Endothelial cell (in vitro differentiated cells): Measurements from ENCODE around the gene TMEM163. TPM values are rescaled to one million over a fixed set of nuclear protein-coding genes. Genes with fewer than 3 reads are reported as not detected.
A peak's percentile ranks its signal among the peaks of the same experiment; 100 is the strongest.
"Not testable (repeated sequence)": the region's sequence is repeated elsewhere in the genome, so short reads cannot be mapped to it uniquely, and the experiment has no call there.

Experiments used
- DNase-seq: peaks from one replicate; pipeline ENCODE4 v3.0.0; 2021; ENCODE audit warnings: low spot score
- H3K27ac Mint-ChIP-seq: one replicate; pipeline ENCODE4 v1.8.0; 2021; ENCODE audit warnings: mixed read lengths, inconsistent platforms; ENCODE audit not compliant: unreplicated experiment
- H3K27me3 Mint-ChIP-seq: one replicate; pipeline ENCODE4 v1.8.0; 2021; ENCODE audit warnings: mild to moderate bottlenecking, moderate library complexity, mixed read lengths, inconsistent platforms; ENCODE audit not compliant: unreplicated experiment
- H3K36me3 Mint-ChIP-seq: one replicate; pipeline ENCODE4 v1.8.0; 2021; ENCODE audit warnings: mild to moderate bottlenecking, low read depth, mixed read lengths, inconsistent platforms; ENCODE audit not compliant: unreplicated experiment
- H3K4me1 Mint-ChIP-seq: one replicate; pipeline ENCODE4 v1.8.0; 2021; ENCODE audit warnings: mild to moderate bottlenecking, mixed read lengths, inconsistent platforms; ENCODE audit not compliant: unreplicated experiment
- H3K4me3 Mint-ChIP-seq: one replicate; pipeline ENCODE4 v1.8.0; 2021; ENCODE audit warnings: mild to moderate bottlenecking, mixed read lengths, inconsistent platforms; ENCODE audit not compliant: unreplicated experiment
- H3K9me3 Mint-ChIP-seq: one replicate; pipeline ENCODE4 v1.8.0; 2021; ENCODE audit warnings: mixed read lengths, inconsistent platforms; ENCODE audit not compliant: unreplicated experiment
- total RNA-seq: library from RNA; stranded (reverse); fragmentation: NEBNext Ultra II Directional; extraction: Animal tissue kit (Norgen Biotek cat#: 25700); gene quantifications from one replicate; pipeline ENCODE4 v1.2.1, GENCODE V29; 2021; ENCODE audit not compliant: unreplicated experiment
- TF ChIP-seq, protein P1 (sequence below): fragments of 200-600 bp; sonication (generic); IDR thresholded peaks from one replicate; pipeline ENCODE4 v1.5.0; 2021; ENCODE audit warnings: antibody characterized with exemption; ENCODE audit not compliant: unreplicated experiment

Gene TMEM163
- total RNA-seq, 1 donor from 2014 or later, result 150 TPM

GRCh38 chr2:134590679-134591078 lies 128.1 kb downstream of the TMEM163 start:
- Mint-ChIP-seq H3K27ac (no peak overlapping the region), H3K27me3 (peaks cover 8% of the 10 kb centered on the region), H3K9me3 (peaks cover 17% of the 10 kb centered on the region), H3K36me3 (peaks cover 27% of the 10 kb centered on the region), H3K4me3 (no peak overlapping the region), H3K4me1 (peaks cover 14% of the 10 kb centered on the region)
- no peak for DNase-seq
- TF ChIP-seq, protein P1, sequence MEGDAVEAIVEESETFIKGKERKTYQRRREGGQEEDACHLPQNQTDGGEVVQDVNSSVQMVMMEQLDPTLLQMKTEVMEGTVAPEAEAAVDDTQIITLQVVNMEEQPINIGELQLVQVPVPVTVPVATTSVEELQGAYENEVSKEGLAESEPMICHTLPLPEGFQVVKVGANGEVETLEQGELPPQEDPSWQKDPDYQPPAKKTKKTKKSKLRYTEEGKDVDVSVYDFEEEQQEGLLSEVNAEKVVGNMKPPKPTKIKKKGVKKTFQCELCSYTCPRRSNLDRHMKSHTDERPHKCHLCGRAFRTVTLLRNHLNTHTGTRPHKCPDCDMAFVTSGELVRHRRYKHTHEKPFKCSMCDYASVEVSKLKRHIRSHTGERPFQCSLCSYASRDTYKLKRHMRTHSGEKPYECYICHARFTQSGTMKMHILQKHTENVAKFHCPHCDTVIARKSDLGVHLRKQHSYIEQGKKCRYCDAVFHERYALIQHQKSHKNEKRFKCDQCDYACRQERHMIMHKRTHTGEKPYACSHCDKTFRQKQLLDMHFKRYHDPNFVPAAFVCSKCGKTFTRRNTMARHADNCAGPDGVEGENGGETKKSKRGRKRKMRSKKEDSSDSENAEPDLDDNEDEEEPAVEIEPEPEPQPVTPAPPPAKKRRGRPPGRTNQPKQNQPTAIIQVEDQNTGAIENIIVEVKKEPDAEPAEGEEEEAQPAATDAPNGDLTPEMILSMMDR, result no peak

DNA sequence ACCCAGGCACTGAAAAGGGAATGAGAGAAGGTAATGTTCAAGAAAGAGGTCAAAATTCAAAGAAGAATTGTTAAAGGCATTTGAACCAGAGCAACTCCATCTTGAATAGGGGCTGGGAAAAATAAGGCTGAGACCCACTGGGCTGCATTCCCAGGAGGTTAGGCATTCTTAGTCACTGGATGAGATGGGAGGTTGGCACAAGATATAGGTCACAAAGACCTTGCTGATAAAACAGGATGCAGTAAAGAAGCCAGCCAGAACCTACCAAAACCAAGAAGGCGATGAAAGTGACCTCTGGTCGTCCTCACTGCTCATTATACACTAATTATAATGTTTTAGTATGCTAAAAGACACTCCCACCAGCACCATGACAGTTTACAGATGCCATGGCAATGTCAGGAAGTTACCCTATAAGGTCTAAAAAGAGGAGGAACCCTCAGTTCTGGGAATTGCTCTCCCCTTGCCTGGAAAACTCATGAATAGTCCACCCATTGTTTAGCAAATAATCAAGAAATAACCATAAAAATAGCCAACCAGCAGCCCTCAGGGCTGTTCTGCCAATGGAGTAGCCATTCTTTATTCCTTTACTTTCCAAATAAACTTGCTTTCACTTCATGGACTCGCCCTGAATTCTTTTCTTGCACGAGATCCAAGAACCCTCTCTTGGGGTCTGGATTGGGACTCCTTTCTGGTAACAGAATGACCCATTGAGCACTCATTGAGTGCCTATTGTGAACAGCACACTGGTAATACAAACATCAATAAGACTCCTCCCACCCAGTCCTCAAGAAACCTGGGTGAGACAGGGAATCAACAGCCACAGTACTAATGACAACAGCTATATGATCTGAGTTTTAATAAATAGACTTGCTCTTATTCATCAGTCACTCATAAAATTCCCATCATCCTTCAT lies 129.4 kb downstream of the TMEM163 start:
- not testable (repeated sequence) for DNase-seq, H3K4me3 Mint-ChIP-seq, H3K27me3 Mint-ChIP-seq, H3K27ac Mint-ChIP-seq
- Mint-ChIP-seq H3K36me3 (peaks cover 27% of the 10 kb centered on the region), H3K9me3 (peaks cover 17% of the 10 kb centered on the region), H3K4me1 (peaks cover 16% of the 10 kb centered on the region)

DNA sequence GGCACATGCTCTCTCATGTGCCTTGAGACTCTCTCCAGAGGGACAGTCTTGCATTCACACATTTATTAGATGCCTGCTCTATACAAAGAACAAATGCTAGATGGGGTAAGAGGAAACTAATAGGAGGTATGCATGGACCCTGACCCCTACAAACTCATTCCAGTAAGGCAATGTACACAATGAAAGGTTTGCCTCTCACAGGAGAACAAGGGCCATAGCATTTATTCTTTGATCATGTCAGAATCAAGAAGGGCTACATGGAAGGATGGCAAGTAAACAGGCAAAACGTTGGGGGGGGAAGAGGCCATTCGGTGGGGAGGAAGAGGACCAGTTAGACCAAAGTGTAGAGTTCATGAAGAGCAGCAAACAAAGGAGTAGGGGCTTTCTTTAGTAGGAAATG lies 130.2 kb downstream of the TMEM163 start:
- H3K36me3 Mint-ChIP-seq, result peaks cover 30% of the 10 kb centered on the region
- peak overlapping the region; percentile 17 for H3K27ac Mint-ChIP-seq
- no peak for DNase-seq
- peaks cover 19% of the 10 kb centered on the region for H3K4me1 Mint-ChIP-seq
- H3K27me3 Mint-ChIP-seq, result peaks cover 8% of the 10 kb centered on the region
- TF ChIP-seq, protein P1, result no peak
- H3K4me3 Mint-ChIP-seq, result no peak overlapping the region
- peaks cover 17% of the 10 kb centered on the region for H3K9me3 Mint-ChIP-seq

DNA sequence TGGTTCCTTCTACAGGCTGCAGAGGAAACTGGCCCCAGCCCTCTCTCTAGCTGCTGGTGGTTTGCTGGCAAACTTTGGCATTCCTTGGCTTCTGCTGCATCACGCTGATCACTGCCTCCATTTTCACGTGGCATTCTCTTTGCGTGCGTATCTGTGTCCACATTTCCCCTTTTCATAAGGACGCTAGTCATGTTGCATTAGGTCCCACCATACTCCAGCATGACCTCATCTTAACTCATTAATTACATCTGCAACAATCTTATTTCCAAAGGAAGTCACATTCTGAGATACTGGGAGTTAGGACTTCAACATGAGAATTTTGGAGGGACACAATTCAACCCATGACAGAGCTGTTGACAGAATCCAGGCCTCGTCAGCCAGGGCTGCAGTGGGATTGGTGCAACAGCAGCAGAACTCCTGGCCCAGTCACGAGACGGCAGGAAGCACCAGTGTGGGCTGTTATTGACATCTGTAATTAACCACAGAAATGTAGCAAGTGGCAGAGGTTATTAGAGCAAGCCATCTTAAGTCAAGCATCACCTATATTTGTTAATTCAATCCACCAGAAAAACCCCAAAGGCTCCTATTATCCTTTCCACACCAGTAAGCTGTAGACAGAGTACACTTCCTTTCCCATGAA lies 132.4 kb downstream of the TMEM163 start:
- H3K4me1 Mint-ChIP-seq, result peaks cover 33% of the 10 kb centered on the region
- H3K4me3 Mint-ChIP-seq, result no peak overlapping the region
- TF ChIP-seq, protein P1, result no peak
- H3K27me3 Mint-ChIP-seq, result peaks cover 8% of the 10 kb centered on the region
- H3K27ac Mint-ChIP-seq, result no peak overlapping the region
- no peak for DNase-seq
- peaks cover 35% of the 10 kb centered on the region for H3K36me3 Mint-ChIP-seq
- H3K9me3 Mint-ChIP-seq, result peaks cover 14% of the 10 kb centered on the region

DNA sequence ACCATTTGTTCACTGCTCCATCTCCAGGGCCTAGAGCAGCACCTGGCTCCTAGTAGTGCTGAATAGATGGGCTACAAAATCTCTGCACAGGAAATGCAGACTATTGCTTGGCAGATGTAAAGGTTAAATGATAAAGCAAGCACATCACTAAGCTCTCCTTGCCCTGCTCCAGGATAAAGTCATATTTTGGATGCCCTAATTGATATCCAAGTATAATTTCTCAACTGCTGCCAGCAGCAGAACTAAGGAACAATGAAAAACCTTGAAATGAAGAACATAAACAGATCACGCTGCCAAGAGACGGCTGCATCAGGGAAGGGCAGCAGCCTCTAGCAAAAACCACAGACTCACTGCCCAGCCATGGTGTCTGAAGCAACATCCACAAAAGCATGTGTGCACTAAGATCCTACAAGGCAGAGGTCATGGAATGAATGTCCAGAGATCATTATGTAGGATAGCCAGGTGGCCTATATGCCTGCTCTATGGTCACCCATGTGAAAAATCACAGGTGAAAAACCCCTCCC lies 134.7 kb downstream of the TMEM163 start:
- peaks cover 52% of the 10 kb centered on the region for H3K4me1 Mint-ChIP-seq
- H3K36me3 Mint-ChIP-seq, result peaks cover 22% of the 10 kb centered on the region
- H3K9me3 Mint-ChIP-seq, result no peaks in the 10 kb centered on the region
- no peak for DNase-seq
- TF ChIP-seq, protein P1, result no peak
- H3K27me3 Mint-ChIP-seq, result peaks cover 8% of the 10 kb centered on the region
- no peak overlapping the region for H3K27ac Mint-ChIP-seq
- H3K4me3 Mint-ChIP-seq, result no peak overlapping the region
